ENCODE data around the gene ZBTB5.
"Not testable (repeated sequence)": the region's sequence is repeated elsewhere in the genome, so short reads cannot be mapped to it uniquely, and the experiment has no call there.

ZBTB5 gene

GRCh38 chr9:37397948-37398347 is 67.3 kb downstream of the ZBTB5 start:
- not testable (repeated sequence) for DNase-seq

- no peak for DNase-seq
These were observed 69.6 kb downstream of the ZBTB5 start for GRCh38 chr9:37395663-37396062.

GRCh38 chr9:37395229-37395628 is 70.0 kb downstream of the ZBTB5 start:
- no peak for DNase-seq

GRCh38 chr9:37392272-37392671 is 73.0 kb downstream of the ZBTB5 start:
- DNase-seq = no peak

- peak; percentile 9 for DNase-seq
These were observed 74.5 kb downstream of the ZBTB5 start for GRCh38 chr9:37390759-37391158.

Measured in stimulated activated naive CD4-positive, alpha-beta T cell treated with Interleukin-2 at 50 U/mL for 16 hours (primary cell).